Transverse colon (tissue), 4 donors: ENCODE measurements around the gene ABHD17B. TPM values are rescaled to one million over a fixed set of nuclear protein-coding genes. Genes with fewer than 3 reads are reported as not detected.

Source experiments
- DNase-seq: peaks from one replicate; pipeline ENCODE4 v3.0.0-alpha.2; 2019
- H3K27ac ChIP-seq, 4 donors: fragments of 200-600 bp; sonication (generic); 2 replicates each; pipeline ENCODE4 v1.5.1; 2016 to 2018; ENCODE audit warnings: inconsistent platforms in 4 of 4
- H3K27me3 ChIP-seq: fragments of 200-600 bp; sonication (generic); 2 replicates; pipeline ENCODE4 v1.5.1; 2017; ENCODE audit warnings: inconsistent platforms
- H3K36me3 ChIP-seq, 4 donors: fragments of 200-600 bp; sonication (generic); 2 replicates each; pipeline ENCODE4 v1.5.1; 2017 to 2019; ENCODE audit warnings: inconsistent platforms in 4 of 4
- H3K4me1 ChIP-seq, 4 donors: fragments of 200-600 bp; sonication (generic); 2 replicates each; pipeline ENCODE4 v1.5.1; 2017 to 2020; ENCODE audit warnings: inconsistent platforms in 4 of 4
- H3K4me3 ChIP-seq, 4 donors: fragments of 200-600 bp; sonication (generic); 1 replicate in 1 of 4; 2 replicates in 3 of 4; pipeline versions ENCODE4 v1.5.1 to v1.6.1; 2017 to 2019; ENCODE audit warnings: inconsistent platforms in 4 of 4
- H3K9me3 ChIP-seq, 2 donors: fragments of 200-600 bp; sonication (generic); 2 replicates each; pipeline ENCODE4 v1.5.1; 2017 to 2019; ENCODE audit warnings: inconsistent platforms in 2 of 2
- CTCF ChIP-seq, 5 experiments: fragments of 200-600 bp in 3 of 5; fragments of 450-650 bp in 2 of 5; sonication (generic) in 3 of 5; IDR thresholded peaks; 1 replicate in 2 of 5; 2 replicates in 3 of 5; pipeline ENCODE4 v1.5.1; 2016 to 2017; ENCODE audit warnings: antibody characterized with exemption in 5 of 5, inconsistent platforms in 3 of 5, mild to moderate bottlenecking in 2 of 5, moderate library complexity in 1 of 5
- EP300 ChIP-seq: sonication (generic); formaldehyde crosslinking; IDR thresholded peaks from one replicate; pipeline ENCODE4 v1.6.1; 2017; ENCODE audit warnings: antibody characterized with exemption, low read depth
- POLR2A ChIP-seq: fragments of 450-650 bp; IDR thresholded peaks from one replicate; pipeline ENCODE4 v1.6.1; 2016; ENCODE audit warnings: antibody characterized with exemption, mild to moderate bottlenecking, moderate library complexity
- POLR2AphosphoS5 ChIP-seq, 3 donors: sonication (generic); formaldehyde crosslinking; IDR thresholded peaks; one replicate each; pipeline ENCODE4 v1.6.1; 2016; ENCODE audit warnings: antibody characterized with exemption in 3 of 3
- WGBS, 2 donors: methylation state at CpG; one replicate each; pipeline ENCODE4 v1.1.5; 2018; ENCODE audit warnings: low coverage in 1 of 2; 5-methylcytosine and 5-hydroxymethylcytosine counted together
- in situ Hi-C, 4 donors: fragments of 200-750 bp; cut with MboI; loops; one replicate each; pipeline versions ENCODE4 v1.15.0 to v1.15.1; 2017; ENCODE audit warnings: low sequenced_read_pairs in 3 of 4, low pct_ligation_motif_present in 1 of 4, low pct_unique_long_range_greater_than_20kb in 1 of 4
- intact Hi-C: fragments of 100-400 bp; cut with DNase I; formaldehyde crosslinking; loops from one replicate; pipeline ENCODE4 v1.15.1; 2023; ENCODE audit warnings: low total_unique reads
- total RNA-seq, 4 donors: library from RNA; depleted of rRNA; stranded (reverse); fragments of >200 nt; gene quantifications; one replicate each; pipeline ENCODE4 v1.1.0, GENCODE V29; 2016

ABHD17B gene
- total RNA-seq, 4 donors from 2014 or later, result 4.6 to 37.0 (median 21.5) TPM

- WGBS, 2 donors, result 80 to 82% methylated on average over 1 of the region's 1 CpG
- Histone ChIP-seq H3K9me3 (peaks cover 9 to 14% of the 10 kb centered on the region in 2 donors), H3K36me3 (no peaks in the 10 kb centered on the region), H3K4me1 (no peaks in the 10 kb centered on the region), H3K27ac (no peak overlapping the region), H3K27me3 (no peaks in the 10 kb centered on the region), H3K4me3 (no peak overlapping the region)
- no peak for DNase-seq
- TF ChIP-seq CTCF (IDR thresholded peaks at IDR 0.05), result no peak
- TF ChIP-seq POLR2AphosphoS5 (IDR thresholded peaks at IDR 0.05), result no peak
- TF ChIP-seq POLR2A, result no peak
- no peak for TF ChIP-seq EP300
- in situ Hi-C loops, result no loop called here
- intact Hi-C loops, result no loop called here
Measured at GRCh38 chr9:71887362-71887761, 23.6 kb downstream of the ABHD17B start.

- Histone ChIP-seq H3K36me3 (no peaks in the 10 kb centered on the region), H3K9me3 (peaks cover 9 to 14% of the 10 kb centered on the region in 2 donors), H3K4me1 (no peaks in the 10 kb centered on the region), H3K4me3 (no peak overlapping the region), H3K27me3 (no peaks in the 10 kb centered on the region), H3K27ac (no peak overlapping the region)
- no peak for DNase-seq
- no peak for TF ChIP-seq POLR2AphosphoS5 (IDR thresholded peaks at IDR 0.05)
- TF ChIP-seq EP300, result no peak
- no peak for TF ChIP-seq POLR2A
- no peak for TF ChIP-seq CTCF (IDR thresholded peaks at IDR 0.05)
- intact Hi-C loops (no loop called here), in situ Hi-C loops (no loop called here)
- 78 to 90% methylated on average over 10 of the region's 10 CpGs for WGBS, 2 donors
Measured at GRCh38 chr9:71886541-71886940, 24.5 kb downstream of the ABHD17B start.

- intact Hi-C loops, result no loop called here
- Histone ChIP-seq H3K27me3 (no peaks in the 10 kb centered on the region), H3K27ac (no peak overlapping the region), H3K4me3 (no peak overlapping the region), H3K36me3 (no peaks in the 10 kb centered on the region), H3K4me1 (no peaks in the 10 kb centered on the region), H3K9me3 (peaks cover 9 to 14% of the 10 kb centered on the region in 2 donors)
- WGBS, 2 donors, result 95% methylated on average over 1 of the region's 1 CpG; no CpG with 5 or more reads in 1 of the 2 donors
- no peak for TF ChIP-seq POLR2AphosphoS5 (IDR thresholded peaks at IDR 0.05)
- no peak for TF ChIP-seq POLR2A
- no peak for TF ChIP-seq CTCF (IDR thresholded peaks at IDR 0.05)
- no peak for TF ChIP-seq EP300
- in situ Hi-C loops, result no loop called here
- DNase-seq, result no peak
Measured at GRCh38 chr9:71886015-71886414, 25.0 kb downstream of the ABHD17B start.

- DNase-seq, result no peak
- H3K4me3 ChIP-seq, result no peak overlapping the region
- intact Hi-C loops (no loop called here), in situ Hi-C loops (no loop called here)
- WGBS, 2 donors, result 46 to 56% methylated on average over 2 of the region's 2 CpGs
- H3K4me1 ChIP-seq, result no peaks in the 10 kb centered on the region
- H3K27me3 ChIP-seq, result no peaks in the 10 kb centered on the region
- TF ChIP-seq CTCF (IDR thresholded peaks at IDR 0.05) (no peak), EP300 (no peak), POLR2A (no peak), POLR2AphosphoS5 (IDR thresholded peaks at IDR 0.05) (no peak)
- H3K36me3 ChIP-seq, result no peaks in the 10 kb centered on the region
- no peak overlapping the region for H3K27ac ChIP-seq
- peaks cover 9 to 16% of the 10 kb centered on the region in 2 donors for H3K9me3 ChIP-seq
Measured at GRCh38 chr9:71885467-71885866, 25.5 kb downstream of the ABHD17B start.
